OCI-LY1 (cell line): ENCODE measurements around the gene CPNE7.

Experiments used
- H2AFZ ChIP-seq: fragments of 200-600 bp; sonication (generic), shearing (Covaris generic); 2 replicates; pipeline ENCODE4 v1.6.0; 2014; ENCODE audit warnings: antibody characterized with exemption, mild to moderate bottlenecking, low read length
- H3F3A ChIP-seq: fragments of 200-600 bp; sonication (generic), shearing (Covaris generic); 2 replicates; pipeline ENCODE4 v1.6.0; 2014; ENCODE audit warnings: mild to moderate bottlenecking, antibody characterized with exemption, low read length, moderate library complexity; ENCODE audit not compliant: insufficient read depth
- H3K27ac ChIP-seq: fragments of 200-600 bp; sonication (generic); 2 replicates; pipeline ENCODE4 v1.5.1; 2014; ENCODE audit warnings: low read length, mixed run types, mild to moderate bottlenecking, low read depth; ENCODE audit not compliant: poor library complexity, severe bottlenecking
- H3K27me3 ChIP-seq: fragments of 200-600 bp; sonication (generic); 2 replicates; pipeline ENCODE4 v1.6.0; 2014; ENCODE audit warnings: antibody characterized with exemption, mild to moderate bottlenecking, low read length, moderate library complexity; ENCODE audit not compliant: insufficient read depth
- H3K36me3 ChIP-seq: fragments of 200-600 bp; sonication (generic); 2 replicates; pipeline ENCODE4 v1.6.1; 2014; ENCODE audit warnings: mild to moderate bottlenecking, antibody characterized with exemption, low read length, moderate library complexity, mixed read lengths; ENCODE audit not compliant: insufficient read depth
- H3K4me1 ChIP-seq: fragments of 200-600 bp; sonication (generic); 2 replicates; pipeline ENCODE4 v1.5.1; 2014; ENCODE audit warnings: mild to moderate bottlenecking, low read length, moderate library complexity; ENCODE audit not compliant: insufficient read depth, severe bottlenecking
- H3K4me2 ChIP-seq: fragments of 200-600 bp; sonication (generic), shearing (Covaris generic); 2 replicates; pipeline ENCODE4 v1.6.1; 2014; ENCODE audit warnings: low read length
- H3K4me3 ChIP-seq: fragments of 200-600 bp; sonication (generic); 2 replicates; pipeline ENCODE4 v1.5.1; 2014; ENCODE audit warnings: low read length, low read depth, mild to moderate bottlenecking, mixed read lengths; ENCODE audit not compliant: poor library complexity, severe bottlenecking
- H3K79me2 ChIP-seq: fragments of 200-600 bp; shearing (Covaris generic); 2 replicates; pipeline ENCODE4 v1.6.1; 2016; ENCODE audit warnings: mixed run types, low read length, mixed read lengths; ENCODE audit not compliant: insufficient read depth
- H3K9ac ChIP-seq: fragments of 200-600 bp; sonication (generic), shearing (Covaris generic); 2 replicates; pipeline ENCODE4 v1.6.1; 2014; ENCODE audit warnings: mild to moderate bottlenecking, low read length, mixed read lengths
- H3K9me2 ChIP-seq: fragments of 200-600 bp; sonication (generic), shearing (Covaris generic); 2 replicates; pipeline ENCODE4 v1.6.1; 2014; ENCODE audit warnings: low read depth, mild to moderate bottlenecking, low read length, mixed read lengths
- H3K9me3 ChIP-seq: fragments of 200-600 bp; shearing (Covaris generic); 2 replicates; pipeline ENCODE4 v1.6.1; 2014; ENCODE audit warnings: low read length, mixed read lengths
- H4K20me1 ChIP-seq: fragments of 200-600 bp; sonication (generic), shearing (Covaris generic); 2 replicates; pipeline ENCODE4 v1.6.0; 2016; ENCODE audit warnings: mild to moderate bottlenecking, low read length; ENCODE audit not compliant: insufficient read depth
- EZH2 ChIP-seq: fragments of 200-600 bp; sonication (generic), shearing (Covaris generic); IDR thresholded peaks from 2 replicates; pipeline ENCODE4 v1.8.0; 2017; ENCODE audit warnings: borderline replicate concordance, mixed run types, mild to moderate bottlenecking, antibody characterized with exemption, low read length, moderate library complexity, mixed read lengths
- TF ChIP-seq, protein P1 (sequence below): fragments of 200-600 bp; sonication (generic), shearing (Covaris generic); IDR thresholded peaks from 2 replicates; pipeline ENCODE4 v1.5.1; 2017; ENCODE audit warnings: mild to moderate bottlenecking, antibody characterized with exemption, low read length, moderate library complexity, mixed read lengths

Gene CPNE7

DNA sequence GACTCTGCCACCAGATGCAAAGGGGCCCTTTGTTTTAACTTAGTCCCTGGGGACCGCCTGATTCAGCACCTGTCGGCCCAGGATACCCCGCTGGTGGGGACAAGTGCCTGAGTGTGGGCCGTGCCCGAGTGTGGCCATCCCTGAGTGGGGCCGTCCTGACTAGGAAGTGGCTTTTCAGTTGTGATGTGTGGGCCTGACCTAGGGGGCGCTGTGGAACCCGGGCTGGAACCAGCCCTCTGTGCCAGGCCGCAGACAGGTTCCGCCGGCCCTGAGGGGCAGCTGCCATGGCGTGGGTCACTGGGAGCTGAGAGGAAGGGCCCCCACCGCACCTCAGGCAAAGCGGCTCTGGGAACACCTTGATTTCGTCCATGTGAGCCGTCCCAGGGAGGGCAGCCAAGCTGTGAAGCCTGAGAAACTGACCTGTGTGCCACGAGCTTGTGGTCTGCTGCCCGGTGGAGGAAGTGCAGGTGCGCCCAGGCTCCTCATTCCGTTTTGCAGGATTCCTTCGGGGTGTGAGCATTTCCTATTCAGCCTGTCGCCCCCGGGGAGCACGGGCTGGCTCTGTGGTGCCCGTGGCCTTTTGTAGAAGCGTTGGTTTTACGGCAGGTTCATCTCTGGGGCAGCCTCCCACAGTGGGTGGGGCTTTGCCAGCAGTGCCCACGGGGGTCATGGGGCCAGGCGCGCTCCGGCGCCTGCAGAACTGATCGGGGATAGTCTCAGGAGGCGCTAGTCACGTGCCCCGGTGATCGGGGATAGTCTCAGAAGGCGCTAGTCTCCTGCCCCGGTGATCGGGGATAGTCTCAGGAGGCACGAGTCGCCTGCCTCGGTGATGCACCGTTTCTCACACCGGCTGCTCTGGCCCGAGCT, 9.8 kb upstream of the CPNE7 start:
- Histone ChIP-seq H3K27me3 (peaks cover 4% of the 10 kb centered on the region; the same call in 1 of the 2 replicates), H2AFZ (no peak overlapping the region), H3K27ac (no peak overlapping the region), H3F3A (peaks cover 31% of the 10 kb centered on the region), H3K79me2 (peaks cover 4% of the 10 kb centered on the region; the same call in 1 of the 2 replicates), H3K9ac (no peak overlapping the region), H3K4me3 (peak overlapping the region; percentile 5), H3K4me2 (peak overlapping the region; percentile 25), H3K9me2 (no peaks in the 10 kb centered on the region), H3K4me1 (peaks cover 47% of the 10 kb centered on the region), H4K20me1 (no peaks in the 10 kb centered on the region), H3K36me3 (peaks cover 42% of the 10 kb centered on the region), H3K9me3 (no peaks in the 10 kb centered on the region)
- TF ChIP-seq, protein P1, sequence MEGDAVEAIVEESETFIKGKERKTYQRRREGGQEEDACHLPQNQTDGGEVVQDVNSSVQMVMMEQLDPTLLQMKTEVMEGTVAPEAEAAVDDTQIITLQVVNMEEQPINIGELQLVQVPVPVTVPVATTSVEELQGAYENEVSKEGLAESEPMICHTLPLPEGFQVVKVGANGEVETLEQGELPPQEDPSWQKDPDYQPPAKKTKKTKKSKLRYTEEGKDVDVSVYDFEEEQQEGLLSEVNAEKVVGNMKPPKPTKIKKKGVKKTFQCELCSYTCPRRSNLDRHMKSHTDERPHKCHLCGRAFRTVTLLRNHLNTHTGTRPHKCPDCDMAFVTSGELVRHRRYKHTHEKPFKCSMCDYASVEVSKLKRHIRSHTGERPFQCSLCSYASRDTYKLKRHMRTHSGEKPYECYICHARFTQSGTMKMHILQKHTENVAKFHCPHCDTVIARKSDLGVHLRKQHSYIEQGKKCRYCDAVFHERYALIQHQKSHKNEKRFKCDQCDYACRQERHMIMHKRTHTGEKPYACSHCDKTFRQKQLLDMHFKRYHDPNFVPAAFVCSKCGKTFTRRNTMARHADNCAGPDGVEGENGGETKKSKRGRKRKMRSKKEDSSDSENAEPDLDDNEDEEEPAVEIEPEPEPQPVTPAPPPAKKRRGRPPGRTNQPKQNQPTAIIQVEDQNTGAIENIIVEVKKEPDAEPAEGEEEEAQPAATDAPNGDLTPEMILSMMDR, result peak; percentile 94
- no peak for TF ChIP-seq EZH2

- Histone ChIP-seq H4K20me1 (no peaks in the 10 kb centered on the region), H3F3A (peaks cover 20% of the 10 kb centered on the region), H3K9me3 (no peaks in the 10 kb centered on the region), H3K4me2 (no peak overlapping the region), H3K4me1 (peaks cover 32% of the 10 kb centered on the region), H3K4me3 (no peak overlapping the region), H3K9ac (no peak overlapping the region), H3K9me2 (no peaks in the 10 kb centered on the region), H3K27ac (no peak overlapping the region), H3K27me3 (peaks cover 8% of the 10 kb centered on the region; the same call in 1 of the 2 replicates), H3K36me3 (peaks cover 20% of the 10 kb centered on the region), H2AFZ (no peak overlapping the region), H3K79me2 (no peaks in the 10 kb centered on the region)
- TF ChIP-seq, protein P1, result no peak
- no peak for TF ChIP-seq EZH2
These were observed 7.6 kb upstream of the CPNE7 start for GRCh38 chr16:89567656-89568594.

DNA sequence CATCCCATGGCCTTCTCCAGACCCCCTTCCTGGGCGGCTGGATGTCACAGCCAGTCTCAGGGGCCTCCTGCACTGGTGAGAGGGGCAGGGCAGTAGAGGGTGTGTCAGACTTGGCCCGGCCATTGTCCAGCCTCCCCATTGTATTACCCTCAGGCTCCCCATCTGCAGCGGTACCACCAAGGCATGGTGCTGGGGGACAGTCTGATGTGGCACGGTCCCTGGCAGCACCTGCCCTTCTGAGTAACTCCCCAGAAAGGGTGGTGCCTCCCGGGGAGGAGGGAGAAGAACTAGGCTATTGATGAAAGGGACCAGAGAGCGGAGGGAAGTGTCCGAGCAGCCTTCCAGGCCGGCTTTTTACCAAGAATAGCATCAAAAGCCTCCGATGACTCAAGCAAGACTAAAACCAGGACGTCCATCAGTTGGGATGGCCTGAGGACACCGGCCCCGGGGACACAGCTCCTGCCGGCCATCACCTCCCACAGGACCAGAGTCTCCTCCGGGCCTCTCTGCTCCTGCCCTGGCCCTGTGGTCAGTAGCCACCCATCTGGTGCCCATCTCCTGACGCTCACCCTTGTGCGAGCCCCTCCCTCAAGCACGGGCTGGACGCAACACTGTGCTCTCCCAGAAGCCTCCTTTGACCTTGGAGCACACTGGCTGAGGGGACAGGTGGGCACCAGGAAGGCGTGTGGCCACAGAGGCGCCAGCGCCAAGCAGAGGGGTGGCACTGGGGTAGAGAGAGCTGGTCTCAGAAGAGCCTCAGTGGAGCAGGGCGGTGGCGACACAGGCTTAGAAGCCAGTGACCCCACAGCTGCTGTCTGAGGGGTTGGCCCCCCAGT, 5.8 kb upstream of the CPNE7 start:
- H3K9me2 ChIP-seq, result no peaks in the 10 kb centered on the region
- H3K9me3 ChIP-seq, result no peaks in the 10 kb centered on the region
- peaks cover 2% of the 10 kb centered on the region for H3K36me3 ChIP-seq
- no peak for TF ChIP-seq EZH2
- TF ChIP-seq, protein P1, result no peak
- peaks cover 14% of the 10 kb centered on the region for H3K4me1 ChIP-seq
- peaks cover 16% of the 10 kb centered on the region for H3K27me3 ChIP-seq
- no peak overlapping the region for H3K9ac ChIP-seq
- no peak overlapping the region for H2AFZ ChIP-seq
- no peak overlapping the region for H3K4me2 ChIP-seq
- H3F3A ChIP-seq, result peaks cover 7% of the 10 kb centered on the region; the same call in 1 of the 2 replicates
- H3K79me2 ChIP-seq, result no peaks in the 10 kb centered on the region
- H3K27ac ChIP-seq, result no peak overlapping the region
- H3K4me3 ChIP-seq, result no peak overlapping the region
- H4K20me1 ChIP-seq, result no peaks in the 10 kb centered on the region
